ENCODE data around the gene SLC25A34.

The SLC25A34 gene

GRCh38 chr1:15704526-15705183, 31.4 kb upstream of the SLC25A34 start:
- no peak for DNase-seq (ENCODE audit: low spot score)
- ChIA-PET POLR2A (ENCODE audit: low non-redundant PET) (interaction anchor here (0.6 kb wide), 1 partner anchor 575 kb away, joined by 4 read pairs; no protein-coding TSS in a partner anchor), CTCF (no interaction called here)

GRCh38 chr1:15705184-15705566, 30.9 kb upstream of the SLC25A34 start:
- POLR2A ChIA-PET (ENCODE audit: low non-redundant PET), result interaction anchor here (0.6 kb wide), 1 partner anchor 574 kb away, joined by 4 read pairs; no protein-coding TSS in a partner anchor
- H3K27ac ChIP-seq, result peak overlapping the region; percentile 85
- DNase-seq (ENCODE audit: low spot score), result no peak
- TF ChIP-seq CTCF (conservative IDR thresholded peaks at IDR 0.05; ENCODE audit: low read depth), result no peak
- CTCF ChIA-PET, result no interaction called here

More at GRCh38 chr1:15704526-15705183, 31.4 kb upstream of the SLC25A34 start:
- TF ChIP-seq CTCF (conservative IDR thresholded peaks at IDR 0.05; ENCODE audit: low read depth), result no peak
- peak overlapping the region; percentile 85 for H3K27ac ChIP-seq

- CTCF ChIA-PET, result no interaction called here
- POLR2A ChIA-PET (ENCODE audit: low non-redundant PET), result no interaction called here
- no peak for TF ChIP-seq CTCF (conservative IDR thresholded peaks at IDR 0.05; ENCODE audit: low read depth)
- H3K27ac ChIP-seq, result no peak overlapping the region
- DNase-seq (ENCODE audit: low spot score), result no peak
Measured at GRCh38 chr1:15706751-15707150, 29.3 kb upstream of the SLC25A34 start.

- DNase-seq (ENCODE audit: low spot score), result no peak
- no peak for TF ChIP-seq CTCF (conservative IDR thresholded peaks at IDR 0.05; ENCODE audit: low read depth)
- ChIA-PET CTCF (interaction anchor here (0.8 kb wide), 1 partner anchor 34 kb away, joined by 4 read pairs; no protein-coding TSS in a partner anchor), POLR2A (ENCODE audit: low non-redundant PET) (no interaction called here)
- H3K27ac ChIP-seq, result no peak overlapping the region
Measured at GRCh38 chr1:15707239-15707925, 28.7 kb upstream of the SLC25A34 start.

GRCh38 chr1:15708486-15709137, 27.4 kb upstream of the SLC25A34 start:
- ChIA-PET CTCF (interaction anchor here (0.7 kb wide), 1 partner anchor 35 kb away, joined by 3 read pairs; no protein-coding TSS in a partner anchor), POLR2A (ENCODE audit: low non-redundant PET) (no interaction called here)
- TF ChIP-seq CTCF (conservative IDR thresholded peaks at IDR 0.05; ENCODE audit: low read depth), result no peak
- no peak overlapping the region for H3K27ac ChIP-seq
- no peak for DNase-seq (ENCODE audit: low spot score)

- DNase-seq (ENCODE audit: low spot score), result no peak
- ChIA-PET POLR2A (ENCODE audit: low non-redundant PET) (no interaction called here), CTCF (interaction anchor here (0.7 to 1.0 kb wide), 2 partner anchors 12 to 35 kb away, joined by 3 read pairs; no protein-coding TSS in a partner anchor)
- no peak overlapping the region for H3K27ac ChIP-seq
- no peak for TF ChIP-seq CTCF (conservative IDR thresholded peaks at IDR 0.05; ENCODE audit: low read depth)
Measured at GRCh38 chr1:15709226-15709625, 26.8 kb upstream of the SLC25A34 start.
